AG04450 (cell line): ENCODE results near the gene PTGER1. TPM values are rescaled to one million over a fixed set of nuclear protein-coding genes. Genes with fewer than 3 reads are reported as not detected.

ENCODE experiments used
- CTCF ChIA-PET: fragments of 300-600, 350-600 bp; formaldehyde crosslinking; extraction: SDS; loops from one replicate; lab custom pipeline; 2022; ENCODE audit warnings: antibody characterized with exemption, inconsistent platforms; lab: Charles Lee
- POLR2A ChIA-PET: fragments of 350-600 bp; formaldehyde crosslinking; extraction: SDS; loops from one replicate; lab custom pipeline; 2021; ENCODE audit warnings: antibody characterized with exemption, inconsistent platforms; lab: Yijun Ruan, JAX
- DNase-seq: peaks from one replicate; pipeline ENCODE4 v3.0.0-alpha.2; 2011; ENCODE audit warnings: low read depth, low spot score
- H3K27ac ChIP-seq: one replicate; pipeline ENCODE4 v1.5.1; 2012; ENCODE audit warnings: low read depth, low read length, control low read depth
- H3K27me3 ChIP-seq: one replicate; pipeline ENCODE4 v1.6.0; 2012; ENCODE audit warnings: low read length; ENCODE audit not compliant: control insufficient read depth, insufficient read depth
- H3K4me3 ChIP-seq: 2 replicates; pipeline ENCODE4 v1.5.1; 2011; ENCODE audit warnings: mild to moderate bottlenecking, low read depth, low read length, control low read depth
- H3K9me3 ChIP-seq: 2 replicates; pipeline ENCODE4 v1.5.1; 2012; ENCODE audit warnings: low read length; ENCODE audit not compliant: control insufficient read depth, insufficient read depth
- polyA plus RNA-seq: library from polyadenylated mRNA; depleted of rRNA; stranded (reverse); fragments of >200 nt; gene quantifications from 2 replicates; pipeline ENCODE4 v1.2.3, GENCODE V29; 2011
- TF ChIP-seq, protein P1 (sequence below): IDR thresholded peaks from 2 replicates; pipeline ENCODE4 v1.5.1; 2011; ENCODE audit warnings: low read depth, low read length, control low read depth, inconsistent platforms

Gene PTGER1
- polyA plus RNA-seq, 1 experiment = 0.72 TPM

DNA sequence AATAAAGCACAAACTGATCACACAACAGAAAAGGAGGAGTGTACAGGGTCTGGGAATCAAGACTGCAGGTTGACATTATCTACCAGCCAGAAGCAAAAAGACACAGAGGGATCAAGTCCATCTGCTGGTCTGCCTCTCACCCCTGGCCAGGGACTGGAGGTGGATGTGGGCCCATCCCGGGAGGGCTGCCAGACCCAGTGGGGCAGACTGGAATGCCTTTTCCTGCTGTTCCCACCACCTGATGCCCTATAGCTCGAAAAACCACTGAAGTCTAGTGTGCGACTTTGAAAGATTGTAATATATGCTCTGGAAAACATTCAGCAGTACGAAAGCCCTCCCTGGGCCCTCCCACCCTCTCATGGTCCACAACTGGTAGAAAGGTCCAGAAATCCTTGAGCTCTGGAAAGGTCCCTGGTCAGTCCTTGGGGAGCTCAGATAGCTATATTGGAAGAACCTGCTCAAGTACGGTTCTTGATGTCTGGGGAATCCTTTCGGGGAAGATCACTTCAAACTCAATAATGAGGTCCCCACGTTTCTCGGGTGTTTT, 40.4 kb upstream of the PTGER1 start:
- TF ChIP-seq, protein P1, sequence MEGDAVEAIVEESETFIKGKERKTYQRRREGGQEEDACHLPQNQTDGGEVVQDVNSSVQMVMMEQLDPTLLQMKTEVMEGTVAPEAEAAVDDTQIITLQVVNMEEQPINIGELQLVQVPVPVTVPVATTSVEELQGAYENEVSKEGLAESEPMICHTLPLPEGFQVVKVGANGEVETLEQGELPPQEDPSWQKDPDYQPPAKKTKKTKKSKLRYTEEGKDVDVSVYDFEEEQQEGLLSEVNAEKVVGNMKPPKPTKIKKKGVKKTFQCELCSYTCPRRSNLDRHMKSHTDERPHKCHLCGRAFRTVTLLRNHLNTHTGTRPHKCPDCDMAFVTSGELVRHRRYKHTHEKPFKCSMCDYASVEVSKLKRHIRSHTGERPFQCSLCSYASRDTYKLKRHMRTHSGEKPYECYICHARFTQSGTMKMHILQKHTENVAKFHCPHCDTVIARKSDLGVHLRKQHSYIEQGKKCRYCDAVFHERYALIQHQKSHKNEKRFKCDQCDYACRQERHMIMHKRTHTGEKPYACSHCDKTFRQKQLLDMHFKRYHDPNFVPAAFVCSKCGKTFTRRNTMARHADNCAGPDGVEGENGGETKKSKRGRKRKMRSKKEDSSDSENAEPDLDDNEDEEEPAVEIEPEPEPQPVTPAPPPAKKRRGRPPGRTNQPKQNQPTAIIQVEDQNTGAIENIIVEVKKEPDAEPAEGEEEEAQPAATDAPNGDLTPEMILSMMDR = no peak
- Histone ChIP-seq H3K9me3 (no peaks in the 10 kb centered on the region; the same call in 1 of the 2 replicates), H3K27me3 (no peaks in the 10 kb centered on the region), H3K27ac (no peak overlapping the region), H3K4me3 (peak overlapping the region; percentile 94)
- POLR2A ChIA-PET = no interaction called here
- CTCF ChIA-PET = no interaction called here
- DNase-seq = no peak

DNA sequence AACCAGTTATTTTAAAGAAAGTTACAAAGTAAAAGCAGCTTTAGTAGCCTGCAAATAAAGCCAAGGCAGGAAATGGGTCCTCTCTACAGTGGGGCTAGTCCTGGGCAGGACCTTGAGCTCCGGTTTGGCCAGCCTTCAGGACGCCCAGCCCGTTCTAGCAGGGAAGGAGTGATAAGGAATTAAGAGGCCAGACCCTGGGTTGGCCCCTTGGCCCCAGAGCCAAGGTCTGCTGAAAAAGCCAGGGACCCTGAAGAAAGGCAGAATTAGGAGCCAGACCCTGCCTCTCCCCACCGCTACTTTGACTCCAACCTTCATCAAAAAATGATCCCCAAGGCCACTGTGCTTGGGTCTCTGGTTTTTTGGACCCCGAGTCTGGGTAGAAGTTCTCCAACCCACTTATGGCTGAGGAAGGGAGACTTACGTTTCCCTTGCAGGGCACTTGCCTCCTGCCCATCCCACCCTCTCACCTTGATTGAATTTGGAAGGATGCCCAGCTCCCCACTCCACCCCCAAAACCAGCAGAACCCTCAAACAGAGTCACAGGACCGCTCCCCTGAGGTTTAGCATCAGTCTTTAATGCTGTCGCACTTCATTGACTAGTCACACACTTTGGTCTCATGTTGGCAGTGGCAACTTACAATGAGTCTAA, 39.2 kb upstream of the PTGER1 start:
- ChIA-PET POLR2A (no interaction called here), CTCF (interaction anchor here (1.1 to 1.7 kb wide), 2 partner anchors 10 to 34 kb away, joined by 3 to 6 read pairs; no protein-coding TSS in a partner anchor)
- Histone ChIP-seq H3K4me3 (no peak overlapping the region), H3K27me3 (no peaks in the 10 kb centered on the region), H3K27ac (no peak overlapping the region), H3K9me3 (no peaks in the 10 kb centered on the region; the same call in 1 of the 2 replicates)
- no peak for DNase-seq
- TF ChIP-seq, protein P1 = no peak

GRCh38 chr19:14512406-14512961, 37.3 kb upstream of the PTGER1 start:
- TF ChIP-seq, protein P1 = no peak
- no peak for DNase-seq
- no peaks in the 10 kb centered on the region for H3K27me3 ChIP-seq
- H3K9me3 ChIP-seq = no peaks in the 10 kb centered on the region
- H3K27ac ChIP-seq = no peak overlapping the region
- no peak overlapping the region for H3K4me3 ChIP-seq
- CTCF ChIA-PET = no interaction called here
- POLR2A ChIA-PET = interaction anchor here (0.7 kb wide), 1 partner anchor 14 kb away, joined by 10 read pairs; no protein-coding TSS in a partner anchor

DNA sequence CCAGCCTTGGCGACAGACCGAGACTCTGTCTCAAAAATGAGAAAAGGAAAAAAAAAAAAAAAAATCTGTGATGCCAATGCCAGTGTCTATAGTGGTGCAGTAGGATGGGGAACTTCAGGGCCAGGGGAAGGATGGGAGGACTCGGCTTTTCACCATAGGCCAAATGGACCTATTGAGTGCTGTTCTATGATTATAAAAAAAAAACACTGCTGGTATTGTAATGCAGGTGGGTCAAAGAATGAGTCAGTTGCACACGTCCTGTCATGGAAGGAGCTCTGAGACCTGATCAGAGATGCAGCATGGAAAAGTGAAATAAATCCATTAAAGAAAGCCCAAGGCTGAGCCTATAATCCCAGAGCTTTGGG, 36.1 kb upstream of the PTGER1 start:
- Histone ChIP-seq H3K4me3 (no peak overlapping the region), H3K9me3 (no peaks in the 10 kb centered on the region), H3K27me3 (no peaks in the 10 kb centered on the region), H3K27ac (peak overlapping the region; percentile 78)
- TF ChIP-seq, protein P1 = no peak
- ChIA-PET POLR2A (interaction anchor here (0.7 kb wide), 3 partner anchors 8 to 15 kb away, joined by 3 to 4 read pairs (median 3); no protein-coding TSS in a partner anchor), CTCF (interaction anchor here (0.6 kb wide), 1 partner anchor 24 kb away, joined by 4 read pairs; no protein-coding TSS in a partner anchor)
- no peak for DNase-seq
